ENCODE measurements around the gene PRKAG2.
"Not testable (repeated sequence)": the region's sequence is repeated elsewhere in the genome, so short reads cannot be mapped to it uniquely, and the experiment has no call there.

PRKAG2 gene

GRCh38 chr7:151568956-151569940 lies 307.7 kb downstream of the PRKAG2 start:
- no peak for DNase-seq

DNA sequence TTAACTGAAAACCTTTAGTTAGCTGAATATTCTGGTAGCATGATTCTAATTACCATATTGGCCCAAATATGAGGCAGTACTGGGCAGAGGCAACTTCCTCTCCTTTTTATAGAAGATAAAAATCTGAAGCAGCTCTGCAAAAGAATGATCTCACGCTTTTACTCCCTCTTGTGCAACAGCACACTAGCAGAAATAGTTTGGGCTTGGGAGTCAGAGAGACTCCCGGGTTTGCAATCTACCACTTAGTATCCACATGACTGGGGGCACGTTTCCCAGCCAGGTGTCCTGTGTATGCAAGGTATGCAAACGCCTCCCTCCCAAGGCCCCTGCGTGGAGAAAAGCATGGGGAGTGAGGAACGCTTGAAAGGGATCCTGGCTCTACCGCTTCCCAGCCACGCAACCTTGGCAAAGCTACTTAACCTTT lies 310.0 kb downstream of the PRKAG2 start:
- no peak for DNase-seq

DNA sequence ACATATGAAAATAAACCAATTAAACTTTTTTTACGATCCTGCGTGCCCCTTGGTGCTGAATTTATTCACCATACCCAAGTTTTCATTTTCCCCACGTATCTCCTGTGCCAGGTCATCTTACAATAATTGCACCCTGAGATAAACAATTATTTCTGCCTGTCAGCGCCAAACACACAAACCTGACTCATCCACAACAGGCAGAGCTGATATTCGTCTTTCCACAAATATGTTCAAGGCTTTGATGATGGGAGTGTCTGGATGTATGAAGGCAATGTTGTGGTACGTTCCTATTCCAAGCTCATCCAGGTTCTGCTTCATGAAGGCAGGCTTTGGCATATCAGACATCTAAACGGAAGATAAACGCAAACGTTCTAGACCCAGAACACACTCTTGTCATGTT lies 311.4 kb downstream of the PRKAG2 start:
- DNase-seq = no peak

DNA sequence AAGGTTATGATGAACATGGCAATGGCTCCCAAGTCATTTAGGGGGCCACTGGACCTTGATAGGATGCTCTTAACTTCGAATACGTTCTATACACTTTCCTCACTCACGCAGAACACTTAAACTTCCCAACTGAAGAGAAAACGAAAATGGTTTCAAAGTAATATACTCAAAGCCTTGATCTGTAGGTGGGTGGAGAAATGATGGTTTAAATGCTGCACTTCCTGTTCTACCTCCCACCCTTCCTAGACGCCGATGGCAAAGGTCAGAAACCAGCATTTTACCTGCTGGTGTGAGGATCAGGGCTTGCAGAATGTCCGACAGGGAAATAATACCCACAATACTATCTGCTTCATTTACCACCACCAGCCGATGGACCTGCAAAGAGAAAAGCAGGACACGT lies 316.7 kb downstream of the PRKAG2 start:
- no peak for DNase-seq

GRCh38 chr7:151559557-151560183 lies 317.2 kb downstream of the PRKAG2 start:
- DNase-seq = no peak

GRCh38 chr7:151558575-151558974 lies 318.3 kb downstream of the PRKAG2 start:
- no peak for DNase-seq

GRCh38 chr7:151556592-151556991 lies 320.3 kb downstream of the PRKAG2 start:
- DNase-seq = no peak

DNA sequence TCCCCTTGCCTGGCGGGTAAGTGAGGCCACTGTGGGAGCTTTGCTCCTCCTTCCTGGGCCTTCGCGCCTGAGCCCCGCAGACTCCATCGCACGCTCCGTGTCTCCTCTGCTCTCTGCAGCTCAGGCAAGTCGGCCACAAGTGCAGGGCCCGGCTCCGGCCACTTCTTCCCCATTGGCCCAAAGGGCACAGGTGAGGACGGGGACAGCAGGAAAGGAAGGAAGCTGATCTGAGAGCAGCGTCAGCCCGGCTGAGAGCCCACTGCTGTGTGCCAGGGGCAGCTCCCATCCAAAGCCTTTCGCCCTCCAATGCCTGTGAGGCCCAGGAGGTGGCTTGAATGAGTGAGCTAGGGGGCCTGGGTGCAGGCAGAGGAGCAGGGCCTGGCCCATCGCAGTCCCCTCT lies 323.6 kb downstream of the PRKAG2 start:
- no peak for DNase-seq

GRCh38 chr7:151552352-151553028 lies 324.4 kb downstream of the PRKAG2 start:
- no peak for DNase-seq

GRCh38 chr7:151551820-151552219 lies 325.1 kb downstream of the PRKAG2 start:
- no peak for DNase-seq

DNA sequence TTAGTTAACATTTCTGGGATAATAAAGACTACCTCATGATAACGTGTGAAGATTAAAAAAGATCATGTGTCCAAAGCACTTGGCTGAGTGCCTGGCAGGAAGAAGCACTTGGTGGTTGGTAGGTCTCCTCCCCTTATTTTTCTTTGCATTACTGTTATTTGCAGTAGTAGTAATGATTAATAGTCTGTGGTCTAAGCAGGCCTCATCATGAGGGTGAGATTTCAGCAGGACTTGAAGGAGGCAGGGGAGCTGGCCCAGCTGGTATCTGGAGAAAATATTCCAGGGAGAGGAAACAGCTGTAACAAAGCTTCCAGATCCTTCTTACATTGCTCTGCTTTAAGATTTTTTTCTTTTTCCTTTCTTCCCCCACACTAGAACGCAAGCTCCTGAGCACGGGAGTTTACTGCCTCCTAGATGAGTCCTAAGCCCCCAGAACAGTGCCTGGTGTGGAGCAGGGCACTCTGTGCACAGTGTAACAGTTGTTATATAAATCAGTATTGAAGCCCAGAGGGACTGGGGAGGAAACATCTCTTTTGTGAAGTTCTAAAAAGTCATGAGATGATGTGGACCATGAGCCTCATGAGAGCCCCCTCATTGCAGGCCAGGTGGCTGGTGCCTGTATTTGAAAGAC lies 326.1 kb downstream of the PRKAG2 start:
- DNase-seq = no peak

DNA sequence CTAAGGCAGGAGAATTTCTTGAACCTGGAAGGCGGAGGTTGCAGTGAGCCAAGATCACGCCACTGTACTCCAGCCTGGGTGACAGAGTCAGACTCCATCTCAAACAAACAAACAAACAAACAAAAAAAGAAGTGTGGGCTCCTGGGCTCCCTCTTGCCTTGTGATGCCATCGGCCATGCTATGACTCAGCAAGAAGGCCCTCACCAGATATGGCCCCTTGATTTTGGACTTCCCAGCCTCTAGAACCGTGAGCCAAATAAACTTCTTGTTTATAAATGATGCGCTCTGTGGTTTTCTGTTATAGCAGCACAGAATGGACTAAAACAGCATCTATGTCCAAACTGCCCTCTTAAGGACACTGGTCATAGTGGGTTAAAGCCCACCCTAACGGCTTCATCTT lies 327.3 kb downstream of the PRKAG2 start:
- no peak for DNase-seq

DNA sequence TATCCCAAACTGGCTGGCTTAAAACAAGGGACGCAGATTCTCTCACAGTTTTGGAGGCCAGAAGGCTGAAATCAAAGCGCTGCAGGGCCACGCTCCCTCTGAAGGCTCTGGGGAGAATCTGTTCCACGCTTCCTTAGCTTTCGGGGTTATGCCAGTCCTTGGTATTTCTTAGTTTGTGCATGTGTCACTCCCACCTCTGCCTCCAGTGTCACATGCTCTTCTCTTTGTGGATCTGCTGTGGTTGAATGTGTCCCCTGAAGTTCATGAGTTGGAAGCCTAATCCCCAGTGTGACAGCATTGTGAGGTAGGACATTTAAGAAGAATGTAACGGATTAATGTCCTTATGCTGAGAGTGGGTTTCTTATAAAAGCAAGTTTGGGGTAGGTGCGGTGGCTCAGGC lies 327.8 kb downstream of the PRKAG2 start:
- DNase-seq = no peak

DNA sequence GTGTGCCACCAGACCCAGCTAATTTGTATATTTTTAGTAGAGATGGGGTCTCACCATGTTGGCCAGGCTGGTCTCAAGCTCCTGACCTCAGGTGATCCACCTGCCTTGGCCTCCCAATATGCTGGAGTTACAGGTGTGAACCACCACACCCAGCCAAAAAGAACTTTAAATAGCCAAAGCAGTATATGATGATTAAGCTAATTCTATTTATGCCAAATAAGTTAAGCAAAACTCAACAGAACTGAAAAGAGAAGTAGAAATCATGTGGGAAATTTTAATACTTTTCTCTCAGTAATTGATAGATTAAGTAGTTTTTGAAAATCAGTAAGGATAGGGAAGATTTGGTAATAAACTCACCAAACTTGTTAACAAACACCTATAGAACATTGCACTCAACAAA lies 332.7 kb downstream of the PRKAG2 start:
- DNase-seq = no peak

DNA sequence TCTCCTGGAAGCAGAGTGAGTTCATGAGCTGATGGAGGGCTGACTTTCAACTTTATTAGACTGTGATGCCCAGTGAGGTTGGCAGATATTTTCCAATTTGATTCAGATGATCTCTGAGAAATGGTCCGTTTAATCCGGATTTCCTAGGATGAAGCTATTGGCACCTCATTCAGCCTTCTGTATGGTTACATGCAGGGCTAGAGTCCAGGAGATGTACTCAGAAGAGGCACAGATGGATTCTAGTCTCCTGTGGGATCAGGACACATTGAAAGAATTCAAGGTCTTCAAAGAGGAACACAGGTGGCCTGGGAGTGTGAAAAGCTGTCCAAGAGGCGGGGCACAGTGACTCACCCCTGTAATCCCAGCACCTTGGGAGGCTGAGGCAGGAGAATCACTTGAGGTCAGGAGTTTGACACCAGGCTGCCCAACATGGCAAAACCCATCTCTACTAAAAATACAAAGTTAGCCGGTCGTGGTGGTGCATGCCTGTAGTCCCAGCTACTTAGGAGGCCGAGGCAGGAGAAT lies 334.2 kb downstream of the PRKAG2 start:
- DNase-seq = no peak

DNA sequence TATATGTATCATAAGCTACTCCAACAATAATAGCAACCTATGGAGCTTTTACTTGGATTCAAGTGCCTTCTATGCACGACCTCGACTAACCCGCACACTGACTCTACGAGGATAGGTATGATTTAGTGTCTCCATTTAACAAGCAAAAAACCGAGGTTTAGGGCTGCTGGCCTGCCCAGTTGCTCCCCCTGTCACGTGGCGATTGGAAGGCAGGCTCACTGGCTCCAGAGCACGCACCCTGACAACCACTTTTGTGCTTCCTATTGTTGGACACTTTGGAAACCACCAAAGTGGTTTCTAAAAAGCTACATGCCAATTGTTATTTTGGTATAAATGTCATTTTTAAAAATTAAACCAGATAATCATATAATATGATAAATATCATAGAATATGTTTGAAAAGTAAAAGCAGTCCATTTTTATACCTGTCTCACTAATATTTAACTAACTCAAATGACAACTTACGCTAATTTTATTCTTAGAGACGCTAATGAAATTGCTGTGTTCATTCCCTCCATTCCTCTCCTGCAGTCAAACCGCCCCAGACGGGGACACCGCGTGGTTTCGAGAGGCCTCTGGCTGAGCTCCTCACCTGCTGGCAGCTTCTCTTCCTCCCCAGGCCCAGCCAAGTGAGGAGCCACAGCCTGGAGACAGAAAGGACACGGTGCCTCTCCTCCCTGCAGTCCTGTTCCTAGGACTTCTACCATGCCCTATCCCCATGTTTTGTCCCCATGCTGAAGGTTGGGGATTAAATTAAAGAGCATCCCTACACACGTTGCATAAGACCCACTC lies 335.0 kb downstream of the PRKAG2 start:
- no peak for DNase-seq

DNA sequence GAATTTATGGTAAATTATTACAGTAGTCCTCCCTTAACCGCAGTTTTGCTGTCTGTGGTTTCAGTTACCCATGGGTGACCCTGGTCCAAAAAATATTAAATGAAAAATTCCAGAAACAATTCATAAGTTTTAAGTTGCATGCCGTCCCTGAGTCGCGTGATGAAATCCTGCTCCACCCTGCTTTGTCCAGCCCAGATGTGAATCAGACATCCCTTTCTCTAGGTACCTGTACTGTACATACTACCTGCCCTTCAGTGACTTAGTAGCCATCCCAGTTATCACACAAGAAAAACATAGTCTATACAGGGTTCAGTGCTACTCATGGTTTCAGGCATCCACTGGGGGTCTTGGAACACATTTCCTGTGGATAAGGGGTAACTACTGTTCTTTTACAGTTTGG lies 336.8 kb downstream of the PRKAG2 start:
- DNase-seq = no peak

DNA sequence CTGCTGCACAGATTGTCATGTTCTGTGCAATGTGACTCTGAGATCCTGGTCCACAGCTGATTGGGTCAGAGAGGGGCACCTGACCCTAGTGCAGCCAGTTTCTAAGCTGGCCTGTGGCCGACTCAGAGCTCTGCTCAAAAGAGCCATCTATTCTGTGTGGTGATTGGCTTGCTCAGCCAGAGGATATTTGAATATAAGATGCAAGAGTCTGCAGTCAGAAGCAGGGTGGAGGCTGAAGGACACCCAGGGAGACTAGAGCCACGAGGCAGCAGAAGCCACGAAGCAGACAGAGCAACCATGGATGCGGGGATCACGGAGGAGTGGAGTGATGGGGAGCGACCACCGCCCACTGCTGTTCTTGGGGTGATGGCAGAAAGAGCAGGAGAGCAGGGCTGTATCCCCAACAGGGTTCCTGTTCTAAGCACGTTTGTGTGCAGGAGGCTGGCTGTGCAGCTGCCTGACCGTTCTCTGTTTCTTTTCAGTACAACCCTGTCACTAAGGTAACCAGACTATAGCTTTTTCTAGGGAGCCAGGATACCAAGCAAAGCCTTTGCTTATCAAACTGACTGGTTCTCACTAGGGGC lies 337.7 kb downstream of the PRKAG2 start:
- DNase-seq = no peak

- no peak for DNase-seq
Measured at GRCh38 chr7:151537818-151538561, 338.9 kb downstream of the PRKAG2 start.

GRCh38 chr7:151536178-151536577 lies 340.7 kb downstream of the PRKAG2 start:
- not testable (repeated sequence) for DNase-seq

GRCh38 chr7:151529842-151530241 lies 347.1 kb downstream of the PRKAG2 start:
- DNase-seq = no peak
